Stimulated activated CD8-positive, alpha-beta memory T cell treated with anti-CD3 and anti-CD28 coated beads, Interleukin-12 subunit alpha, Interleukin-12 subunit beta, amount 100 ng/mL, for 24 hours (primary cell): Measurements from ENCODE around the gene POP4.
A peak's percentile ranks its signal among the peaks of the same experiment; 100 is the strongest.

Experiments used
- DNase-seq: peaks from one replicate; pipeline ENCODE4 v3.0.0-alpha.2; 2020; ENCODE audit errors: extremely low read depth

Gene POP4

GRCh38 chr19:29576761-29577648 is 29.1 kb upstream of the POP4 start:
- DNase-seq: peak; percentile 10

DNA sequence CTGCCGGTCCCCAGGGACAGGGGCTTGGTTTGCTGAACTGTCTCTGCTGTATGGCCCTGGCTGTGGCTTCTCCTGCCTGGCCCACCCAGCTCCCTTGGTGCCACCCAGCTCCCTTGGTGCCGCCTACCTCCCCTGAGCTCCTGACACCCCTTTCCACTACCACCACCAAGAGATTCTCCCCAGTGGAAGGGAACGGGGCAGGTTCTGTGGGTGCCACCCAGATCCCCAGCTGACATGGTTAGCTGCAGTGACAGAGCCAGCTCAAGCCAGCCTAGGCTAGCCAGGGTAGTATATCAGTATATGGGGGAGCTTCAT is 28.5 kb upstream of the POP4 start:
- no peak for DNase-seq

GRCh38 chr19:29578349-29578748 is 27.7 kb upstream of the POP4 start:
- no peak for DNase-seq

DNA sequence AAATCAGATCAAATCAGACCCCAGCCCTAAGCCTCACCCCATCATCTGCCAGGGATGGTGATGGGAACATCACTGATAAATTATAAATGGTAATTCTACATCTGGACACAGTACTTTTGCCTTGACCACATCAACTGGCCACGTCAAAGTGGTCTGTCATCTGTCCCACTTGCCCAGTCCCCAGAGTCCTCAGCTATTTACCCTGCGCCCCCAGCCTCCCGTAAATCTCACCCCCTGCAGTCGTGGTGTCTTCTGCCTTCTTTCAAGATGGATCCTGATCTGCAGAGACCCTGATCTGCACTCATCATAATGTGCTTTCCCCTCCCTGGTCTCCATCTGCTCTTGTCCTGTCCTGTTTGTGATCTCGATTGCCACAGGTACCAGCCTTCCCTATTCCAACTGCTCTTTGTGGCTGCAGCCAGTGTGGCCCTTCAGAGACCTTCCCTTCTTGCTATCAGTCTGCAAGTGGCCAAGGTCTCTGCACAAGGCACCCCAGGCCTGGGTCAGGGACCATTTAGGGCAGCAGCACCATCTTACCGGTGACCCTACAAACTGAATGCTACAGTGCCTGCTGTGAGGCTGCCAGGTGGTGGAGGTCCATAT is 26.7 kb upstream of the POP4 start:
- no peak for DNase-seq

DNA sequence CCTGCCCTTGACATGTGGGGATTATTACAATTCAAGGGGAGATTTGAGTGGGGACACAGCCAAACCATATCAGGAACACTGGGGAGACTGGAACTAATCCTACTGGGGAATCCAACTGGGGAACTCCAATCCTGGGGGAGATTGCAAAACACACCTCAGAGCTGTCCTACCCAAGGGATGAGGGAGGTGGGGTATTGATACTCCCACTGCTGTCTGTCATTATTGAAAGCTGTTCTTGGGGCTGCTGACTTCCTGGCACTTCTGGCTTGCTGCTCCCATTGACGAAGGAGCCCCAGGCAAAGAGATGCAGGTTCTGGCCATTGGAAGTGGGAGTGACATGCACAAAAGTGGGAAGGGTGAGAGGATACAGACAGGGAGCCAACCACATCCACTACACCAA is 24.7 kb upstream of the POP4 start:
- DNase-seq: no peak

DNA sequence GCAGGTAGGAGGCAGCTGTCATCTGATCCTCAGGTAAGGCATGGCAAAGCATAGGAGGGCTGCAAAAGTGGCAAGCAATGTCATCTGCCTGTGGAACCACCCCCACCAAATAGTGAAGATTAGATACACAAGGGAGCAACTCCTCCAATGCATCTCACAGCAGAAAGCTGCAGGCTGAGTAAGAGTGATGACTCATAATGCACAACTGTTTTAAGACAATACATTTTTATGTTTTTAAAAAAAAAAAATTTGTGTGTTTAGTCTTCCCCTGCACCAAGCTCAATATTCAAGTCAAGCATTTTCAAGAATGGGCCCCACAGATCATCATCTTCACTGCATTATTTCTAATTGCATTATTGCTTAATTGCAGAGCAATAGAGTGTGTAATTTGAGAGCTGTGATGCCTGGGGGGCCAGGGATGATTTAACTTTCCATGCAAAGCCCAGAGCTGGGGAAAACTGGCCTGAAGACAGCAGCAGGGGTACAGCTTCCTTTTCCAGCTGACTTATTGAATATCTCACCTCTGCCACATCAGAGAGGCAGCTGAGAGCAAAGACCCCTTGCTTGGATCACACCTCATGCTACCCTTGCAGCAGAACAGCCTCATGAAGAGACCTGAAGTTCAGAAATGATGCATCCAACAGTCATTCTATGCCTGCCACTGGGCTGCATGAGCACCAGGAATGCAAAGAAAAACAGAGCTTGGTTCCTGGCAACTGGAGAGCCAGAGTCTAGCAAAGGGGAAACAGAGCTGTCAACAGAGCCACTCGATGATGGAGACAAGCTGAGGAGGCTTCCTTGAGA is 22.7 kb upstream of the POP4 start:
- no peak for DNase-seq

- no peak for DNase-seq
These were observed 19.7 kb upstream of the POP4 start for GRCh38 chr19:29586401-29586800.

DNA sequence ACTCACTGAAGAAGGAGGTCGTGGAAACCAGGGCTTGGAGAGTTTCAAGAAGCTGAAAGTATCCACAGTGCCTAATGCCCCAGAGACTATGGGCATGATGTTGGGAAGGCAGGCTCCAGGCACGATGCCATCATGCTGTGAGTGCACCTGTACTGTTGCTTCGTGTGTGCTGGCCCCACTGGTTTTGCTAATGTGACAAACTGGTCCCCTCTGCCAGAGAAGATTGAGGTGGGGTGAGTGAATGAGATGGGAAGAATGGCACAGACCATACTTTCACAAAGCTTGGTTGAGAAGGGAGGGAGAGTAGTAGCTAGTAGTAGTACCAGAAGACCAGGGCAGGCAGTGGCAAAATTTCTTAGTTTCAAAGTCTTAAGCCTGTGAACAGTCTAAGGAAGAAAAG is 19.0 kb upstream of the POP4 start:
- no peak for DNase-seq

DNA sequence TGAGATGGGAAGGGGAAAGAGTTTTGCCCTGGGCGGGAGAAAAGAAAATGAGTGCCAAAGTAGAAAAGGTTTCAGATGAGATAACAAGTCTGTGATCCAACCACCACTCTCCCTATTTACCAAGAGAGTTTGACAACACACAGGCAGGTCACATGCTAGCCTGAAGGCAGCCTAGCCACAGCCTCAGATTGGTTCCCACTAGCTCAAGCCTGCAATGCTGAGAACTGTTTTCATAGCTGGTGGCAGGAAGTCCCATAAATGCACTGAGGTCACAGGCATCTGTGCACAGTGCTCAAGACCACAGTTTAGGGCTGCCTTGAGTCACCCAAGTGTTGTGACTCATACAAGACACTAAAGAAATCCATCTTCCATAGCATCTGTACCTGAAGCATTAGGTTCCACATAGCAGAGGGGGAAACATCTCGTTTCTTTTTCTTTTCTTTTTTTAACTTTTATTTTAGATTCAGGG is 18.5 kb upstream of the POP4 start:
- no peak for DNase-seq

- no peak for DNase-seq
These were observed 18.0 kb upstream of the POP4 start for GRCh38 chr19:29588095-29588494.

DNA sequence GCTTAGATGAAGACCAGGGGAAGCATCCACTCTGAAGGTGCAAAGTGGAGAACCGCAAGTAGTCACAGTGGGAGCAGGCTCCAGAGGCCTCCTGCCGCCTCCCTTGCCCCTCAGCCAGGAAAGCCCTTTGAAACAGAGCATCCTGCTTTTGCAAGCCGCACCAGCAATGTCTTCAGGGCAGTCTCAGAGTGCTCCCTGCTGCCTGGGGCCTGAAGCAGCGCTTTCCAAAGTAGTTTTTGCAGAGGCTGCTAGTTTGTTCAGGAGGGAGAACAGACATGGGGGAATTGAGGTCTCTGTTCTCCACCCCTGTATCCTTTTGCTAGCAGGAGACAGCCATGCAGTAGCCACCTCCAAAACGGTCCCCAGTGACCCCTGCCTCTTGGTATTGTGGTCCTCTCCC is 15.8 kb upstream of the POP4 start:
- no peak for DNase-seq

- no peak for DNase-seq
These were observed 14.4 kb upstream of the POP4 start for GRCh38 chr19:29591670-29592069.

- no peak for DNase-seq
These were observed 12.2 kb upstream of the POP4 start for GRCh38 chr19:29593869-29594268.

- no peak for DNase-seq
These were observed 9.9 kb upstream of the POP4 start for GRCh38 chr19:29596080-29596727.

- DNase-seq: no peak
These were observed 9.1 kb upstream of the POP4 start for GRCh38 chr19:29596885-29597525.

DNA sequence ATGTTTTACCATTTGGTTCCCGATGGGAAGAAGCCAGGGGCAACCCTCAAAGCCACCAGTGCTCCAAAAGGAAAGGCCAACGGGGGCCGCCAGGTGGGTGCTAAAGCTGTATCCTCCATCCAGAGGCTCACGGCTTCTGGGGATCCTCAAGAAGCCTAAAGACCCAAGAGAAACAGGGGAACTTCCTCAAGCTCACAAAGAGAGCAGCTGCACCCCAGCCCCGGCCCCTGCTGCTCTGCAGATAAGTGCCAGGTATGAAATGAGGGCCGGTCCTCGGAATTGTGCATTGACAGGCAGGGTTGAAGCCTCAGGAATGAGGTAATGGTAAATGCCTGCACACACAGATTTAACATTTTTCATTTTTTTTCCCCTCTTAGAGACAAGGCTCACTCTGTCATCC is 8.0 kb upstream of the POP4 start:
- DNase-seq: no peak

DNA sequence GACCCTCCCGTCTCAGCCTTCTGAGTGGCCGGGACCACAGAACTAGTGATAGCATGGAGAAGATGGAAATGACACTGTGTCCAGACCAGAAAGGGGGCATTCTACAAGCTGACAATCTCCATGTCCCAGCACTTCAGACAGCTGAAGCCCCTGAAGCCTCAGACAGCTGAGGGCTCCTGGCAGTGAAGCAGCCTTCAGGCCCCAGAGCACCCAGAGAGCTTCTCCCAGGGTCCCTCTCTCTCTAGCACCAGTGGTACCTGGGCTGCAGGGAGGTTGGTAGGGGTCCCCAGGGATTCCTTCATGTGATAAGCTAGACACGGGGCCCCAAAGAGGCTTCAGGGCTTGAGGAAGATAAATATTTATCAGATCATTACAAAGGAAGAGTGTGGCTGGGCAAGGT is 7.6 kb upstream of the POP4 start:
- DNase-seq: no peak

DNA sequence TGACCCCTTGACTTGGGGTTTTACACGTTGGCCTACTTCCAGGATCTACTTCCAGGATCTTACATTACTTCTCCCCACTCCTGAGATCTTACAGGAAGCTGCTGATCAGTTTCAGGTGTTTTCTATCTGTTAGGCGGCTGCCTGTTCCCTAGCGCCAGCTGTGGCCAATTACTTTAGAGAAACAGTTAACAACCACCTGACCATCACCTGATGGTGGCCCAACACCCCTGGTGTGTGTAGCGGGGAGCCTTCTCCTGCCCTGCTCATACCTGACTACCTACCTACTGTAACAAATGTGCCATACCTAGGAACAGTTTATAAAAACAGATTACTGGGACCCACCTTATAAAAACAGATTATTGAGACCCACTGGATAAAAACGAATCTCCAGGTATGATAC is 2.8 kb upstream of the POP4 start:
- DNase-seq: no peak

DNA sequence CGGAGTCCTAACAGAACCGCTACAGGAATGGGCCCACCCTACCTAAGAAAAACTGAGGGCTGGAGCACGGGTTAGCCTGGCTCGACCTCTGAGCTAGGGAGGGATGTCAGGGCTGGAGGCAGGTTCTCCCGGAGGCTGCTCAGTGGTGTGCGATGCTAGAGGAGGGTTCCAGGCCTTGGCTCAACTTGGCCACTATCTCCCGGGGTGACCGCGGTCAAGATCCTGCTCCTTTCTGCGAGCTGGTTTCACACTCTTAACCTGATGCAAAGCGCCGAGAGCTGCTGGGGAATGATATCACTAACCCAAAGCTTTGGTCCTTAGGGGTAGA is 301 bp downstream of the POP4 start:
- no peak for DNase-seq

DNA sequence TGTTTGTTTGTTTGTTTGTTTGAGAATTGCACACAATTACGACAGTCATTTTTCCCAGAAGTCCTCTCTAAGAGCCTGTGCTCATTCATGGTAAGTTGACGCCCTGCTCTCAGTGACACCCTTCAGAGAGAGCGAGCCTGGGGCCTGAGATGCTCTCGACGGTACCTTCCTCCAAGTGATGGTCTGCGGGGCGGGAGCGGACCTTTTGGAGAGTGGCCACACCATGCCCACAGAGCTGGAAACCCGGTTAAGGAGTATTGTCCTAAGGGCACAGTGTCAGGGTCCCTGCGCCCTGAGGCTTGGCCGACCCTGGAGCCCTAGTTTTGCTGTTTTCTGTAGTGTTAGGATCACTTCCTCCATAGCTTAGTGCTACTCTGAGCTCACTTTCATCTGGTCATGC is 3.6 kb downstream of the POP4 start:
- DNase-seq: no peak

DNA sequence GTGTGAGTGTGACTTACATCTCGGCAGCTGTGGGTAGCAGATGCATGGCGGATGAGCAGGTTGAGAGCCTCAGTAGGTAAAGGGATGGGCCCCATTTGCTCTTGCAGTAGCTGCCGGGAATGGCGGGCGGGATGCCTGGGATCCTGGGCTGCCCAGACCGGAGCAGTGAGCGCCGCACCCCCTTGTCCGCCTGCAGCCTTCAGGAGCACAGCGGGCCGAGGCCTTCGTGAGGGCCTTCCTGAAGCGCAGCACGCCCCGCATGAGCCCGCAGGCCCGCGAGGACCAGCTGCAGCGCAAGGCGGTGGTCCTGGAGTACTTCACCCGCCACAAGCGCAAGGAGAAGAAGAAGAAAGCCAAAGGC is 4.1 kb downstream of the POP4 start:
- no peak for DNase-seq
